Progenitor cell of endocrine pancreas (in vitro differentiated cells): Measurements from ENCODE around the gene CFAP221. TPM values are rescaled to one million over a fixed set of nuclear protein-coding genes. Genes with fewer than 3 reads are reported as not detected.
"Not testable (repeated sequence)": the region's sequence is repeated elsewhere in the genome, so short reads cannot be mapped to it uniquely, and the experiment has no call there.

Experiments used
- DNase-seq: peaks from one replicate; pipeline ENCODE4 v3.0.0; 2021; ENCODE audit warnings: low spot score; ENCODE audit not compliant: unreplicated experiment
- H3K27ac Mint-ChIP-seq: 2 replicates; pipeline ENCODE4 v1.8.0; 2021; ENCODE audit warnings: mild to moderate bottlenecking, moderate library complexity, mixed read lengths
- H3K27me3 Mint-ChIP-seq: 2 replicates; pipeline ENCODE4 v1.8.0; 2021; ENCODE audit warnings: mixed read lengths
- H3K36me3 Mint-ChIP-seq: 2 replicates; pipeline ENCODE4 v1.8.0; 2022; ENCODE audit warnings: mixed read lengths; ENCODE audit not compliant: insufficient read depth
- H3K4me1 Mint-ChIP-seq: 2 replicates; pipeline ENCODE4 v1.8.0; 2021; ENCODE audit warnings: low read depth, mixed read lengths
- H3K4me3 Mint-ChIP-seq: 2 replicates; pipeline ENCODE4 v1.8.0; 2021; ENCODE audit warnings: low read depth, mild to moderate bottlenecking, moderate library complexity, mixed read lengths
- H3K9me3 Mint-ChIP-seq: 2 replicates; pipeline ENCODE4 v1.8.0; 2021; ENCODE audit warnings: low read depth, mixed read lengths
- total RNA-seq: library from RNA; stranded (reverse); gene quantifications from 2 replicates; pipeline ENCODE4 v1.2.1, GENCODE V29; 2021
- TF ChIP-seq, protein P1 (sequence below): fragments of 200-600 bp; sonication (generic); IDR thresholded peaks from one replicate; pipeline ENCODE4 v1.5.0; 2021; ENCODE audit warnings: antibody characterized with exemption, mild to moderate bottlenecking; ENCODE audit not compliant: unreplicated experiment

The CFAP221 gene
- total RNA-seq, 1 donor from 2014 or later = 33.0 TPM

DNA sequence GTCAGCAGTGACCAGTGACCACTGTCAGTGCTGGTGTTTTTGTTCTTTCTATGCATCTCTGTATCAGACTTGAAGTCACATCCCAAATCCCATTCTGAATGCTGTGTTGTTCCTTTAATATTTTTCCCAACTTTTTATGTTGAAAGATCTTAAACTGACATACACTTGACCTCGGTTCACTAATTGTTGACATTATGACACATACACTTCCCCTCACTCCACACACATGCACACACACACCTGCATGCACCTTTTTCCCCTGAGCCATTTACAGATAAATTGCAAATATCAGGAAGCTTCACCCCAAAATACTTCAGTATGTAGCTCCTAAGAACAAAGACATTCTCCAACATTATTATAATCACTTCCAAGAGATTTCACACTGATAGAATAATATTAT, 62.4 kb downstream of the CFAP221 start:
- Mint-ChIP-seq H3K4me1 (peaks cover 2% of the 10 kb centered on the region), H3K27ac (no peak overlapping the region), H3K27me3 (no peaks in the 10 kb centered on the region), H3K36me3 (peaks cover 11% of the 10 kb centered on the region), H3K9me3 (no peaks in the 10 kb centered on the region), H3K4me3 (no peak overlapping the region)
- TF ChIP-seq, protein P1, sequence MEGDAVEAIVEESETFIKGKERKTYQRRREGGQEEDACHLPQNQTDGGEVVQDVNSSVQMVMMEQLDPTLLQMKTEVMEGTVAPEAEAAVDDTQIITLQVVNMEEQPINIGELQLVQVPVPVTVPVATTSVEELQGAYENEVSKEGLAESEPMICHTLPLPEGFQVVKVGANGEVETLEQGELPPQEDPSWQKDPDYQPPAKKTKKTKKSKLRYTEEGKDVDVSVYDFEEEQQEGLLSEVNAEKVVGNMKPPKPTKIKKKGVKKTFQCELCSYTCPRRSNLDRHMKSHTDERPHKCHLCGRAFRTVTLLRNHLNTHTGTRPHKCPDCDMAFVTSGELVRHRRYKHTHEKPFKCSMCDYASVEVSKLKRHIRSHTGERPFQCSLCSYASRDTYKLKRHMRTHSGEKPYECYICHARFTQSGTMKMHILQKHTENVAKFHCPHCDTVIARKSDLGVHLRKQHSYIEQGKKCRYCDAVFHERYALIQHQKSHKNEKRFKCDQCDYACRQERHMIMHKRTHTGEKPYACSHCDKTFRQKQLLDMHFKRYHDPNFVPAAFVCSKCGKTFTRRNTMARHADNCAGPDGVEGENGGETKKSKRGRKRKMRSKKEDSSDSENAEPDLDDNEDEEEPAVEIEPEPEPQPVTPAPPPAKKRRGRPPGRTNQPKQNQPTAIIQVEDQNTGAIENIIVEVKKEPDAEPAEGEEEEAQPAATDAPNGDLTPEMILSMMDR = no peak
- no peak for DNase-seq

DNA sequence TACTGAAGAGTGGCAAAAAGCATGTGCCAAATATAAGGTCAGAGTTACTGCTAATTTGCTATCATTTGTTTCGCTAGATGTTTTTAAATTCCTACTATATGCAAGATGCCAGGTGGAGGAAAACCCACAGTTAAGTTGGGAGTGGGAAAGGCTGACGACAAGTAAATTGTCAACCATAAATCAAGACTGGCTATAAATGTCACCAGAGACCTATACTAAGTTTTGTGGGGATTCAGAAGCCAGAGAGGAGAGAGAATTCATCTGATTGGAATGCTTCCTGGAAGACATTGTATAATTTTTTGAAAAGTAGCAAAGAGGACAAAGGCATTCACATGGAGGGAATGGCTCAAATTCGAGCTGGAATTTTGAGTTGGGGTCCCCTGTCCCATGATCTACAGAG, 64.3 kb downstream of the CFAP221 start:
- Mint-ChIP-seq H3K27ac (no peak overlapping the region), H3K9me3 (peaks cover 11% of the 10 kb centered on the region), H3K27me3 (no peaks in the 10 kb centered on the region), H3K36me3 (peaks cover 19% of the 10 kb centered on the region), H3K4me1 (peaks cover 2% of the 10 kb centered on the region), H3K4me3 (no peak overlapping the region)
- TF ChIP-seq, protein P1 = no peak
- no peak for DNase-seq

- Mint-ChIP-seq H3K9me3 (peaks cover 18% of the 10 kb centered on the region), H3K4me1 (peaks cover 2% of the 10 kb centered on the region), H3K36me3 (peaks cover 26% of the 10 kb centered on the region), H3K27me3 (no peaks in the 10 kb centered on the region), H3K4me3 (no peak overlapping the region), H3K27ac (no peak overlapping the region)
- DNase-seq = no peak
- TF ChIP-seq, protein P1 = no peak
Observed at GRCh38 chr2:119609337-119609736, 65.1 kb downstream of the CFAP221 start.

GRCh38 chr2:119614140-119614539, 69.9 kb downstream of the CFAP221 start:
- not testable (repeated sequence) for DNase-seq, H3K4me1 Mint-ChIP-seq, H3K27ac Mint-ChIP-seq, H3K27me3 Mint-ChIP-seq, H3K4me3 Mint-ChIP-seq
- Mint-ChIP-seq H3K36me3 (peaks cover 49% of the 10 kb centered on the region), H3K9me3 (peaks cover 30% of the 10 kb centered on the region)

- Mint-ChIP-seq H3K9me3 (peaks cover 40% of the 10 kb centered on the region), H3K36me3 (peaks cover 53% of the 10 kb centered on the region), H3K27me3 (no peaks in the 10 kb centered on the region), H3K4me3 (no peak overlapping the region), H3K27ac (no peak overlapping the region), H3K4me1 (no peaks in the 10 kb centered on the region)
- TF ChIP-seq, protein P1 = no peak
- no peak for DNase-seq
Observed at GRCh38 chr2:119616421-119616820, 72.2 kb downstream of the CFAP221 start.

GRCh38 chr2:119617455-119617854, 73.2 kb downstream of the CFAP221 start:
- Mint-ChIP-seq H3K4me3 (no peak overlapping the region), H3K4me1 (no peaks in the 10 kb centered on the region), H3K9me3 (peaks cover 46% of the 10 kb centered on the region), H3K27ac (no peak overlapping the region), H3K36me3 (peaks cover 51% of the 10 kb centered on the region), H3K27me3 (no peaks in the 10 kb centered on the region)
- TF ChIP-seq, protein P1 = no peak
- DNase-seq = no peak

- not testable (repeated sequence) for H3K4me1 Mint-ChIP-seq, H3K27ac Mint-ChIP-seq, H3K4me3 Mint-ChIP-seq, DNase-seq, H3K27me3 Mint-ChIP-seq
- Mint-ChIP-seq H3K9me3 (peaks cover 49% of the 10 kb centered on the region), H3K36me3 (peaks cover 44% of the 10 kb centered on the region)
Observed at GRCh38 chr2:119618725-119619124, 74.5 kb downstream of the CFAP221 start.
